Measurements from ENCODE around the gene KYNU. TPM values are rescaled to one million over a fixed set of nuclear protein-coding genes. Genes with fewer than 3 reads are reported as not detected.
"Not testable (repeated sequence)": the region's sequence is repeated elsewhere in the genome, so short reads cannot be mapped to it uniquely, and the experiment has no call there.

The KYNU gene
- total RNA-seq, 1 donor from 2014 or later, result 6.0 TPM

- ATAC-seq (no peak), DNase-seq (ENCODE audit: low spot score) (no peak)
- intact Hi-C loops (cut with DNase I), result no loop called here
Observed at GRCh38 chr2:143058851-143059250, 181.4 kb downstream of the KYNU start.

- no peak for ATAC-seq
- DNase-seq (ENCODE audit: low spot score), result no peak
- intact Hi-C loops (cut with DNase I), result no loop called here
Observed at GRCh38 chr2:143063612-143064200, 186.2 kb downstream of the KYNU start.

- intact Hi-C loops (cut with DNase I), result no loop called here
- no peak for ATAC-seq
- no peak for DNase-seq (ENCODE audit: low spot score)
Observed at GRCh38 chr2:143068094-143068493, 190.6 kb downstream of the KYNU start.

GRCh38 chr2:143068509-143068908 is 191.0 kb downstream of the KYNU start:
- no peak for ATAC-seq
- DNase-seq (ENCODE audit: low spot score), result no peak

GRCh38 chr2:143070704-143071103 is 193.2 kb downstream of the KYNU start:
- no peak for ATAC-seq
- intact Hi-C loops (cut with DNase I), result no loop called here
- no peak for DNase-seq (ENCODE audit: low spot score)

More at GRCh38 chr2:143068509-143068908, 191.0 kb downstream of the KYNU start:
- intact Hi-C loops (cut with DNase I), result no loop called here

- DNase-seq (ENCODE audit: low spot score) (no peak), ATAC-seq (no peak)
- intact Hi-C loops (cut with DNase I), result no loop called here
Observed at GRCh38 chr2:143071185-143071876, 193.9 kb downstream of the KYNU start.

GRCh38 chr2:143074913-143075312 is 197.4 kb downstream of the KYNU start:
- DNase-seq (ENCODE audit: low spot score); ATAC-seq; intact Hi-C loops (cut with DNase I): not testable (repeated sequence)

- no peak for ATAC-seq
Observed at GRCh38 chr2:143075711-143076110, 198.2 kb downstream of the KYNU start.

GRCh38 chr2:143078104-143078503 is 200.6 kb downstream of the KYNU start:
- intact Hi-C loops (cut with DNase I), result no loop called here
- DNase-seq (ENCODE audit: low spot score), result no peak
- ATAC-seq, result no peak

More at GRCh38 chr2:143075711-143076110, 198.2 kb downstream of the KYNU start:
- intact Hi-C loops (cut with DNase I), result no loop called here
- DNase-seq (ENCODE audit: low spot score), result no peak

GRCh38 chr2:143081616-143082015 is 204.2 kb downstream of the KYNU start:
- no peak for DNase-seq (ENCODE audit: low spot score)
- intact Hi-C loops (cut with DNase I), result no loop called here

GRCh38 chr2:143083636-143084035 is 206.2 kb downstream of the KYNU start:
- ATAC-seq, result no peak
- intact Hi-C loops (cut with DNase I), result no loop called here
- DNase-seq (ENCODE audit: low spot score), result no peak

More at GRCh38 chr2:143081616-143082015, 204.2 kb downstream of the KYNU start:
- ATAC-seq, result no peak

- no peak for ATAC-seq
- intact Hi-C loops (cut with DNase I), result no loop called here
- DNase-seq (ENCODE audit: low spot score), result no peak
Observed at GRCh38 chr2:143084462-143084861, 207.0 kb downstream of the KYNU start.

- no peak for ATAC-seq
- intact Hi-C loops (cut with DNase I), result no loop called here
- DNase-seq (ENCODE audit: low spot score), result no peak
Observed at GRCh38 chr2:143085125-143085784, 207.8 kb downstream of the KYNU start.

- intact Hi-C loops (cut with DNase I), result no loop called here
- no peak for ATAC-seq
- DNase-seq (ENCODE audit: low spot score), result no peak
Observed at GRCh38 chr2:143087033-143087432, 209.6 kb downstream of the KYNU start.

GRCh38 chr2:143088388-143088787 is 210.9 kb downstream of the KYNU start:
- ATAC-seq (no peak), DNase-seq (ENCODE audit: low spot score) (no peak)
- intact Hi-C loops (cut with DNase I), result no loop called here

GRCh38 chr2:143089520-143089919 is 212.1 kb downstream of the KYNU start:
- DNase-seq (ENCODE audit: low spot score); ATAC-seq; intact Hi-C loops (cut with DNase I): not testable (repeated sequence)
